ENCODE data around the gene TBXAS1. TPM values are rescaled to one million over a fixed set of nuclear protein-coding genes. Genes with fewer than 3 reads are reported as not detected.

TBXAS1 gene
- total RNA-seq, 1 donor from 2014 or later: 65.4 TPM

DNA sequence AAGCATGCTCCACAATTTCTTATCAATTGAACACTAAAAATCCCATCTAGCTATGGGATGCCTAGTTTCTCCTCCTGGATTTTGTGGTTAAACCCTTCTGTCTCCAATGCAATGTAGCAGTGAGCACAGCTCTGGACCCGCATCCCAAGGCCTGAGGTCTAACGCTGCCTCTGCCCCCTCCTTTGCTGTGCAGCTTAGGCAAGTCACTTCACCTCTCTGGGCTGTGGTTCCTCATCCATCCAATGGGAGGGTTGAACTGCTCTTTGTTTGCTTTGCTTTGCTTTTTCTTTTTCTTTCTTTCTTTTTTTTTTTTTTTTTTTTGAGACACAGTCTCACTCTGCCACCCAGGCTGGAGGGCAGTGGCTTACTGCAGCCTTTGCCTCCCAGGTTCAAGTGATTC is 164.5 kb downstream of the TBXAS1 start:
- Histone ChIP-seq H3K9me3 (no peaks in the 10 kb centered on the region), H3K36me3 (no peaks in the 10 kb centered on the region), H3K4me1 (no peaks in the 10 kb centered on the region), H3K4me3 (no peak overlapping the region), H3K27me3 (no peaks in the 10 kb centered on the region), H3K27ac (no peak overlapping the region)
- no peak for ATAC-seq
- intact Hi-C loops (cut with DNase I): loop anchor here (10.0 kb wide), 1 partner anchor 209 kb away; no protein-coding TSS in a partner anchor
- no peak for DNase-seq
- TF ChIP-seq, protein P1, sequence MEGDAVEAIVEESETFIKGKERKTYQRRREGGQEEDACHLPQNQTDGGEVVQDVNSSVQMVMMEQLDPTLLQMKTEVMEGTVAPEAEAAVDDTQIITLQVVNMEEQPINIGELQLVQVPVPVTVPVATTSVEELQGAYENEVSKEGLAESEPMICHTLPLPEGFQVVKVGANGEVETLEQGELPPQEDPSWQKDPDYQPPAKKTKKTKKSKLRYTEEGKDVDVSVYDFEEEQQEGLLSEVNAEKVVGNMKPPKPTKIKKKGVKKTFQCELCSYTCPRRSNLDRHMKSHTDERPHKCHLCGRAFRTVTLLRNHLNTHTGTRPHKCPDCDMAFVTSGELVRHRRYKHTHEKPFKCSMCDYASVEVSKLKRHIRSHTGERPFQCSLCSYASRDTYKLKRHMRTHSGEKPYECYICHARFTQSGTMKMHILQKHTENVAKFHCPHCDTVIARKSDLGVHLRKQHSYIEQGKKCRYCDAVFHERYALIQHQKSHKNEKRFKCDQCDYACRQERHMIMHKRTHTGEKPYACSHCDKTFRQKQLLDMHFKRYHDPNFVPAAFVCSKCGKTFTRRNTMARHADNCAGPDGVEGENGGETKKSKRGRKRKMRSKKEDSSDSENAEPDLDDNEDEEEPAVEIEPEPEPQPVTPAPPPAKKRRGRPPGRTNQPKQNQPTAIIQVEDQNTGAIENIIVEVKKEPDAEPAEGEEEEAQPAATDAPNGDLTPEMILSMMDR (IDR thresholded peaks at IDR 0.05): no peak

DNA sequence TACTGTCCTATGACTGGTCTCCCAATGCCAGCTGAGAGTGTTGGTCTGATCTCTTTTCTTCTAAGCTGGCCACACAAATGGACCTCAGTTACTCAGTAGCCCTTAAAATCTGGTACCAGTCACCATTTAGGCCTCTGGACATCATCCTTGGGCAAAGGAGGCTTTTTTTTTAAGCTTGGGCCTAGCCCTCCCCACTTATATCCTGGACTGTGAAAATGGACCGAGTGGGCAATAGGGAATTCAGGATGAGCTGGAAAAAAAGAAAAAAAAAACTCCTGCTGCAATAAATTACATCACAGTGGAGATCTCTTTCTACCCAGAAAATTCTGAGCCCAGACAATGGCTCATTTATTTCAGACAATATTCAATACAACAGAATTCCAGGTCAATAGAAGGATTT is 165.3 kb downstream of the TBXAS1 start:
- H3K27me3 ChIP-seq: no peaks in the 10 kb centered on the region
- no peak overlapping the region for H3K27ac ChIP-seq
- ATAC-seq: no peak
- no peak overlapping the region for H3K4me3 ChIP-seq
- no peaks in the 10 kb centered on the region for H3K36me3 ChIP-seq
- intact Hi-C loops (cut with DNase I): loop anchor here (10.0 kb wide), 1 partner anchor 210 kb away; no protein-coding TSS in a partner anchor
- no peaks in the 10 kb centered on the region for H3K4me1 ChIP-seq
- no peaks in the 10 kb centered on the region for H3K9me3 ChIP-seq
- no peak for DNase-seq
- TF ChIP-seq, protein P1 (IDR thresholded peaks at IDR 0.05): no peak

DNA sequence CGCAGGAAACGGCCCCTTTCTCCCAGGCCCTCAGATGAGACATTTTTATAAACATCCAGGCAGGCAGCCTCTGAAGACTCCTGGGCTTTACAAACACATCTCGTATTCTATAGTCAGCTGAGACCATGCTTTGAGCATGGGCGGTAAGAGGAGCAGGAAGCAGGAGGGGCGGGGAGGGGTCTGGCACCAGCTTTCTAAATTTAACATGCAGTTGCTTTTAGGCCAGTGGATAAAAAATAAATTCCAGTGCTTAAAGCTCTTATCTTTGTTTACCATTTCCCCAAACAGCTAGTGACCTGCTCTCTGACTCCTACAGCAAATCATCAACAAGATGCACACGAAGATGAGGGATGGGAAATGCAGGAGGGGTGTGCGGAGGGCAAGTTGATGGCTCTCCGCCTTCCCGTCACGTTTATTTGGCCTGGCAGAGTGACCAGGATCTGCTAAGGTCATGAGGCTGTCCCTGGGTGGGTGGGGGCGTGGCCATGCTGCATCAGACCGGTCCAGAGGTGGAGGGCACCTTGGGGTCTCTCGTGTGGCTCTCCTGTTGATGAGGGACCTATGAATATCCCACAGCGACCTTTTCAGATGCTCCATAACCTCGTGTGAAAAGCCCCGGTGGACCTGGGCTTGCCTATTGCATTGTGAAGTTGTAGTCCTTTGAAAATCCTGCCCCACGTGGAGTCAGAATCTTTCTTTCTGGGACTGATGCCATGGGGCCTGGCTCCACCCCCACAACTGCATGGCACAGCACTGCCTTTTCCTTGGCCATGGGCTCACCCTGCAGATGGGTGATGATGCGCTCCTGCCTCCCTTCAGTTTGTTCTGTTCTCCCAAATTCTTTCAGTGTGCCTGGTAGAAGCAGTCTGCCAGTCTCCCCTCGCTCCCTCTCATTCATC is 166.2 kb downstream of the TBXAS1 start:
- H3K27me3 ChIP-seq: no peaks in the 10 kb centered on the region
- DNase-seq: no peak
- H3K4me1 ChIP-seq: no peaks in the 10 kb centered on the region
- TF ChIP-seq, protein P1 (IDR thresholded peaks at IDR 0.05): no peak
- no peaks in the 10 kb centered on the region for H3K9me3 ChIP-seq
- no peak overlapping the region for H3K4me3 ChIP-seq
- no peaks in the 10 kb centered on the region for H3K36me3 ChIP-seq
- H3K27ac ChIP-seq: no peak overlapping the region
- intact Hi-C loops (cut with DNase I): loop anchor here (10.0 kb wide), 1 partner anchor 210 kb away; no protein-coding TSS in a partner anchor
- ATAC-seq: peak; percentile 24

DNA sequence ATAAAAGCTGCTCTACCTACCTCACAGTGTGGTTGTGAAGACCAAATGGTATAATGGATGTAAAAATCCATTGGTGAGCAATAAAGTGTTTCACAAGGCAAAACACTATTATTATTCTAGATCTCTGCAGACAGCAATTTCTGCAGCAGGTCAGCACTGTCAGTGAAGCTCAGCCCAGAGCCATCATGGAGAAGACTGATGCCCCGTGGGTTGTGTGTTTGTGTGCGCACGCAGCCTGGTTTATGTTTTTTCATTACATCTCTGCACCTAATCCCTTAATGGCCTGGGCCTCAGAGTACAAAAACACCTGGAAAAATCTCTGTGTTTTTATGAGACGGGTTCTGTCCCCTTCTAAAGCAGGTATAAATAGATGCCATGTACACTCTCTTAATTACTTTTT is 169.5 kb downstream of the TBXAS1 start:
- H3K4me3 ChIP-seq: no peak overlapping the region
- TF ChIP-seq, protein P1 (IDR thresholded peaks at IDR 0.05): no peak
- intact Hi-C loops (cut with DNase I): loop anchor here (10.0 kb wide), 1 partner anchor 214 kb away; no protein-coding TSS in a partner anchor

DNA sequence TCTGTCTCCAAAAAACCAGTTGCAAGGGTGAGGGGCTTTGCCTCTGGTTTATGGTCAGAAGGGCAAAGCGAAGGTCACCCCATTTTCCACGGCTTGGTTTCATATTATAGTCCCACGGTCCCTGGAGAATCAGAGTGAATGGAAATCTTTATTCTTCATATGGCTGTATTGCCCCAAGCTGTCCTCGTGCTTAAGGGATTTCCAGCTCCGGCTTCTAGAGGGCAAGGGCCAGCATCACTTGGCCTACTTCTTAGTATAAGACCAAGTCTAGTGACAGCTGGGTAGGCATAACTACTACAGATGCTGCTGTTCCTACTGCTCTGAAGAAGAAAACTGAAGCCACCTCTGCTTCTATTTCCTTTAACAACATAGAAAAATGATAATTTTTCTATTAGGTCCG is 170.5 kb downstream of the TBXAS1 start:
- Histone ChIP-seq H3K4me3 (no peak overlapping the region), H3K27ac (no peak overlapping the region), H3K36me3 (no peaks in the 10 kb centered on the region), H3K4me1 (no peaks in the 10 kb centered on the region), H3K27me3 (no peaks in the 10 kb centered on the region), H3K9me3 (no peaks in the 10 kb centered on the region)
- TF ChIP-seq, protein P1 (IDR thresholded peaks at IDR 0.05): no peak
- DNase-seq (no peak), ATAC-seq (no peak)
- intact Hi-C loops (cut with DNase I): loop anchor here (10.0 kb wide), 1 partner anchor 215 kb away; no protein-coding TSS in a partner anchor

More for the DNA sequence above, 169.5 kb downstream of the TBXAS1 start:
- H3K36me3 ChIP-seq: no peaks in the 10 kb centered on the region
- no peak overlapping the region for H3K27ac ChIP-seq
- H3K9me3 ChIP-seq: no peaks in the 10 kb centered on the region
- no peaks in the 10 kb centered on the region for H3K4me1 ChIP-seq
- H3K27me3 ChIP-seq: no peaks in the 10 kb centered on the region
- ATAC-seq: no peak
- peak; percentile 4 for DNase-seq
